Measurements from ENCODE around the gene ALDOB.
"Not testable (repeated sequence)": the region's sequence is repeated elsewhere in the genome, so short reads cannot be mapped to it uniquely, and the experiment has no call there.

The ALDOB gene

DNA sequence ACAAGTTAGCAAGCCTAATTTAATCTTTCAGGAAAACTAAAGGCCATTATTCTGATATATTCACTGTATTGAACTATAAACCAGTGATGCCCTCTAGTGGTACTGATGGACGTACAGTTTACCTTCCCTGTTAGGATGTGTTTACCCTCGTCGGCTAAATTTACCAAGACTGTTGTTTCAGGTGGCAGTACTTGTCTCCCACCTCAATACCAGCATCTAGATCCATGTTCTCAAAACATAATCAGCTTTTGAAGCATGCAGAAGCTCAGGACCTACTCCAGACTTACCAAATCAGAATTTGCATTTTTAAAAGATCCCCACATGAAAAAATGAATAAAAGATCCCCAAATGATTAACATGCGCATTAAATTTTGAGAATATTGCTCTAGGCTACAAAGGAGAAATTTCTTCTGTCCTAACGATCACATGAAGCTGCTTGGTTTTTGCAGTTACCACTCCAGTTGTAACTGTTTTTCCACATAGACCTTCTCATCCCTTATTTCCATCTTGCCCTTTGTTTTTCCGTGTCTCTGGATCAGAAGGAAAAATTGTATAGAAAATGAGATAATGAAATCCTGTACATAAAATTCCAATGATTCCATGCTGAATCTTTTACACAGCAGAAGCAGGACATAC lies 47.6 kb downstream of the ALDOB start:
- DNase-seq (ENCODE audit: low read depth, low spot score) = no peak

GRCh38 chr9:101384873-101385536 lies 50.6 kb downstream of the ALDOB start, which contains the start of gene BAAT:
BAAT (minus strand) TSS chr9:101385006; CDS start chr9:101371404, 13,602 bp downstream.
- not testable (repeated sequence) for DNase-seq (ENCODE audit: low read depth, low spot score)

DNA sequence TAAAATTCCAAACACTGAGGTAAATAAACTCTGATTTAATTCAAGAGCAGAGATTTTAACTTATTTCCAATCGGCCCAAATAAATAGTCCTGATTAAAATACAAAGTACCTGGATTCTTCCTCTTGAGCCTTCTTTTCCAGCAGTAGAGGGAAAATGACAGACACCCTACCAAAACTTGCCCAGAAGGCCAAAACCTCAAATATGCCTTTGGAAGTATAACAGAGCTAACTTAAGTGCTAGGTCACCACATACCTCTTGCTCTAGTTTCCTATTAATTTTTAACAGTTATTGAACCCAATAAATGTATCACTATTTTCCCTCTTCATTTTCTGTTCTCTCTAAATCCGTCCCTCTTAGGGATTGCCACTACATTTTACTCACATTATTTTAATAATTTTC lies 52.2 kb downstream of the ALDOB start:
- DNase-seq (ENCODE audit: low read depth, low spot score) = no peak

DNA sequence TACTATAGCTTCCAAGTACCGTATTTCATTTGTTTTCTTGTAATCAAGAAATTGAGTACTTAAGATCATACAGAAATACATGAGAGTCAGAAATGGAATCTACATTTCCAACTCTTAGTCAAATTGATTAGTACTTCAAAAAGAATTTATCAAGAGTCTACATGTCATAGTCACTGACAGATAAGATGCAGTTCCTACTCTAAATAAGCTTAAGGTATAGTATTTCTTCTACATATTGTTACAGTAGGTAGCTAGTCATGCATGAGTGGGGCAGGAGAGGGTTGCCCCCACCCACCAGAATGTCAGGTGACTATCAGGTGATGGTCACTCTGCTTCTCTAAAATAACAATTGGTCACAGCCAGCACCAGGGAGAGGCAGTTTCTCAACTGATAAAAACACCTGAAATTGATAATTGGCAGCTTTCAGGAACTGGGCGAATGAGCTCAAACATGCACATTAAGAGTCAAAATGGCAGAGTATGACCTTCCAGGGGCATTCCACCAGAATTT lies 53.7 kb downstream of the ALDOB start:
- DNase-seq (ENCODE audit: low read depth, low spot score) = no peak

DNA sequence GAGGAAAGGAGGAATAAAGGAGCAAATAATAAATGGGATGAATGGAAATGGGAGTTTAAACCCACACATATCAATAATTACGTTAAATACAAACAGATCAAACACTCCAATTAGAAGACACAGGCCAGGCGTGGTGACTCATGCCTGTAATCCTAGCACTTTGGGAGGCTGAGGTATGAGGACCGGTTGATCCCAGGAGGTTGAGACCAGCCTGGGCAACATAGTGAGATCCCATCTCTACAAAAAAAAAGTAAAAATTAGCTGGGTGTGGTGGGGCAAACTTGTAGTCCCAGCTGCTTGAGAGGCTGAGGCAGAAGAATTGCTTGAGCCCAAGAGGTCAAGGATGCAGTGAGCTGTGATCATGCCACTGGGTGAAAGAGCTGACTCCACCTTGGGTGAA lies 54.5 kb downstream of the ALDOB start:
- no peak for DNase-seq (ENCODE audit: low read depth, low spot score)

DNA sequence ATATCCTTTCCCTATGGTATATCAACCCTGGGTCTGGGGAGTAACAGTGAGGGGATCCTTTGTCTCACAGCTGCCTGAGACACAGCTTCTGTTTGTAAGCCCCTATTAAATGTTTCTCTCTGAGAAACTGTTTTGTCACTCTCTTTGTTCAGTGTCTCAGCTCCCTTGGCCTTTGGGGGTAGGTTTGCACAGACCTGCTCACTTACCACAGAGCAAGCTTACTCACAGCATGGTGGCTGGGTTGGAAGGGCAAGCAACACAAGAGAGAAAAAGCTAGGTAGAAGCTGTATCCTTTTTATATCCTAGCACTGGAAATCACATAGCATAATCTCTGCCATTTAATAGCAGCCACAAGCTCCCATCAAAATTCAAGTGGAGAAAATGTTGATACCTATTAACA lies 55.3 kb downstream of the ALDOB start:
- no peak for DNase-seq (ENCODE audit: low read depth, low spot score)

- DNase-seq (ENCODE audit: low read depth, low spot score) = no peak
Measured at GRCh38 chr9:101376111-101376848, 59.3 kb downstream of the ALDOB start.

DNA sequence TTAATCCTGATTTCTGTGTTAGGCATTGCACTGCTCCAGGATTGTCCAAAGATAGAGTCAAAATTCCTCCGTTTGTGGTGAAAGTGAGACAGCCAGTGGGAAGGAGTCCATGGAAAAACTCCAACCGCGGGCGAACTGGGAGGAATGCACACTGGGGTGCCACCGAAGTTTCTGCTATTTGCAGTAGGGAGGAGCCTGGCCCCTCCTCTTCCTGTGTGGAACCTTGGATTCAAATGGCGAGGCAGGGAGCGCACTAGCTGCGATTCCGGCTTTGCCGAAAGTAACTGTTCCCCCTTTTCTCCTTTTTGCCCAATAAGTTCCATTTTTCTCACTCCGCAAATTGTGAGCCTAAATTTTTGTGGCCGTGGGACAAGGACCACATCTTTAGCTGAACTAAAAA lies 60.0 kb downstream of the ALDOB start:
- DNase-seq (ENCODE audit: low read depth, low spot score) = no peak

GRCh38 chr9:101372327-101373118 lies 63.1 kb downstream of the ALDOB start:
- DNase-seq (ENCODE audit: low read depth, low spot score) = no peak

GRCh38 chr9:101371813-101372212 lies 63.8 kb downstream of the ALDOB start:
- no peak for DNase-seq (ENCODE audit: low read depth, low spot score)
